ENCODE measurements around the gene SLC39A11.

SLC39A11 gene

DNA sequence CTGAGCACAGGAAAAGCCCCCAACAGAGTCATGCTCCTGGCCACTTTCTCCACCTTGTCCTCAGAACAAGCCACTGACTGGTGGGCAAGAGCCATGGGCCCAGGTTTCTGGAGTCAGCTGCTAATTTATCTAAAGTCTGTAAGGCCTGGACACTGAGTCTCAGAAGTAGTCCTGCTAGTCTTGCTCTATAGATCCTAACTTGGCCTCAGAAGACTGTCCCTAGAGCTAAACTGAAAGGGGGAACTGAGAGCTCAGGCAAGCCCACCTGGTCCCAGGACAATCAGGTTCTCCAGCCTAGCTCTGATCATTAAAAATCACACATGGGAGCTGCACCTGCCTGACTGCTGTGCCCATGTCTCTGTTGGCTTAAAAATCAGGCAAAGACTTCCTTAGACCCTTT is 485.8 kb downstream of the SLC39A11 start:
- TF ChIP-seq, protein P1, sequence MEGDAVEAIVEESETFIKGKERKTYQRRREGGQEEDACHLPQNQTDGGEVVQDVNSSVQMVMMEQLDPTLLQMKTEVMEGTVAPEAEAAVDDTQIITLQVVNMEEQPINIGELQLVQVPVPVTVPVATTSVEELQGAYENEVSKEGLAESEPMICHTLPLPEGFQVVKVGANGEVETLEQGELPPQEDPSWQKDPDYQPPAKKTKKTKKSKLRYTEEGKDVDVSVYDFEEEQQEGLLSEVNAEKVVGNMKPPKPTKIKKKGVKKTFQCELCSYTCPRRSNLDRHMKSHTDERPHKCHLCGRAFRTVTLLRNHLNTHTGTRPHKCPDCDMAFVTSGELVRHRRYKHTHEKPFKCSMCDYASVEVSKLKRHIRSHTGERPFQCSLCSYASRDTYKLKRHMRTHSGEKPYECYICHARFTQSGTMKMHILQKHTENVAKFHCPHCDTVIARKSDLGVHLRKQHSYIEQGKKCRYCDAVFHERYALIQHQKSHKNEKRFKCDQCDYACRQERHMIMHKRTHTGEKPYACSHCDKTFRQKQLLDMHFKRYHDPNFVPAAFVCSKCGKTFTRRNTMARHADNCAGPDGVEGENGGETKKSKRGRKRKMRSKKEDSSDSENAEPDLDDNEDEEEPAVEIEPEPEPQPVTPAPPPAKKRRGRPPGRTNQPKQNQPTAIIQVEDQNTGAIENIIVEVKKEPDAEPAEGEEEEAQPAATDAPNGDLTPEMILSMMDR (conservative IDR thresholded peaks at IDR 0.05; ENCODE audit: low read depth, low read length), result no peak
- H3K4me1 ChIP-seq (ENCODE audit: low read depth, poor library complexity, severe bottlenecking), result peaks cover 39% of the 10 kb centered on the region
- no peaks in the 10 kb centered on the region for H3K36me3 ChIP-seq (ENCODE audit: insufficient read depth)
- no peak overlapping the region for H3K4me3 ChIP-seq (IDR thresholded peaks at IDR 0.05; ENCODE audit: insufficient read depth, low read depth, low read length)
- no peaks in the 10 kb centered on the region for H4K20me1 ChIP-seq (ENCODE audit: insufficient read depth)
- no peaks in the 10 kb centered on the region for H3K27me3 ChIP-seq (ENCODE audit: insufficient read depth, low read depth)
- no peak overlapping the region for H2AFZ ChIP-seq (ENCODE audit: low read depth)
- H3K4me2 ChIP-seq, result no peak overlapping the region
- H3K79me2 ChIP-seq (ENCODE audit: insufficient read depth, low read depth), result 0 out of 2 replicates have a peak, but pooled peaks cover 4% of the 10 kb centered on the region
- no peak overlapping the region for H3K9ac ChIP-seq
- no peak overlapping the region for H3K27ac ChIP-seq

DNA sequence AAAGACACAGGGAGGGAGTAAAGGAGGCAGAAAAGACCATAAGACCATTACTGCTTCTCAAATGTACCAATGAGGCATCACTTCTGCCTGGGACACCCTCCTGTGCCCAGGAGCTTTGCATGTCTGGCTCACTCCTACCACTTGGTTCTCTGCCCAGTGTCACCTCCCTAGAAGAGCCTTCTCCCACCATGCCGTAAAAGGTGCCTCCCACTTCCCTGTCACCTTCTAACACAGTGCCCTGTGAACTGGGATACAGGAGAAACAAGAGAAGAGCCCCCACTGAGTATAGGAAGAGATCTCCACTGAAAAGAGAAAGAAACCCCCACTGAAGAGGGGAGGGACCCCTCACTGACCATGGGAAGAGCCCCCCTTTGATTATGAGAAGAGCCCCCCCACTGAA is 486.9 kb downstream of the SLC39A11 start:
- no peaks in the 10 kb centered on the region for H4K20me1 ChIP-seq (ENCODE audit: insufficient read depth)
- no peak overlapping the region for H2AFZ ChIP-seq (ENCODE audit: low read depth)
- no peak overlapping the region for H3K27ac ChIP-seq
- TF ChIP-seq, protein P1 (conservative IDR thresholded peaks at IDR 0.05; ENCODE audit: low read depth, low read length), result no peak
- no peak overlapping the region for H3K4me3 ChIP-seq (IDR thresholded peaks at IDR 0.05; ENCODE audit: insufficient read depth, low read depth, low read length)
- H3K9ac ChIP-seq, result no peak overlapping the region
- H3K36me3 ChIP-seq (ENCODE audit: insufficient read depth), result no peaks in the 10 kb centered on the region
- H3K4me2 ChIP-seq, result no peak overlapping the region
- peaks cover 46% of the 10 kb centered on the region for H3K4me1 ChIP-seq (ENCODE audit: low read depth, poor library complexity, severe bottlenecking)
- H3K79me2 ChIP-seq (ENCODE audit: insufficient read depth, low read depth), result 0 out of 2 replicates have a peak, but pooled peaks cover 4% of the 10 kb centered on the region
- H3K27me3 ChIP-seq (ENCODE audit: insufficient read depth, low read depth), result no peaks in the 10 kb centered on the region

DNA sequence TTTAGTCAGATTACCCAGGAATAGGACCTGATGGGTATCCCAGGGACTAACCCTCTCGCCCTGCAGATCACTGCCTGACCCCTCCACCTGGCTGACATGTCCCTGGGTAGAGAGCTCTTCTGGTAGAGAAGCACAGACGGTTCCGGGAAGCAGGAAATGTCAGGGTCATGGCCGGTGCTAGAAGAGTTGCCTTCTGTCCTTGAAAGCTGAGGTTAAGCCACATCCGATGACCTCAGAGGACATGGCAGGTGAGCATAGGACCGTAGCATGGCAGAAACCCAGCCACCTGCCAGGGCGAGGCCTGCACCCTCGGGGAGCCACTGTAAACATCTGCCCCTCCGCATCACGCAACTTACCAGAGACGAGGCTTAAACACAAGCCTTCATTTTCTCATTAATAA is 488.0 kb downstream of the SLC39A11 start:
- Histone ChIP-seq H3K36me3 (ENCODE audit: insufficient read depth) (no peaks in the 10 kb centered on the region), H3K4me3 (IDR thresholded peaks at IDR 0.05; ENCODE audit: insufficient read depth, low read depth, low read length) (no peak overlapping the region), H3K4me1 (ENCODE audit: low read depth, poor library complexity, severe bottlenecking) (peaks cover 56% of the 10 kb centered on the region), H3K27me3 (ENCODE audit: insufficient read depth, low read depth) (no peaks in the 10 kb centered on the region), H3K27ac (peak overlapping the region; percentile 56), H2AFZ (ENCODE audit: low read depth) (peak overlapping the region; percentile 20; the same call in 1 of the 2 replicates), H3K4me2 (peak overlapping the region; percentile 52), H4K20me1 (ENCODE audit: insufficient read depth) (no peaks in the 10 kb centered on the region), H3K9ac (0 out of 2 replicates have a peak overlapping the region, but pooled peaks have one; percentile 3), H3K79me2 (ENCODE audit: insufficient read depth, low read depth) (0 out of 2 replicates have a peak, but pooled peaks cover 4% of the 10 kb centered on the region)
- TF ChIP-seq, protein P1 (conservative IDR thresholded peaks at IDR 0.05; ENCODE audit: low read depth, low read length), result no peak

DNA sequence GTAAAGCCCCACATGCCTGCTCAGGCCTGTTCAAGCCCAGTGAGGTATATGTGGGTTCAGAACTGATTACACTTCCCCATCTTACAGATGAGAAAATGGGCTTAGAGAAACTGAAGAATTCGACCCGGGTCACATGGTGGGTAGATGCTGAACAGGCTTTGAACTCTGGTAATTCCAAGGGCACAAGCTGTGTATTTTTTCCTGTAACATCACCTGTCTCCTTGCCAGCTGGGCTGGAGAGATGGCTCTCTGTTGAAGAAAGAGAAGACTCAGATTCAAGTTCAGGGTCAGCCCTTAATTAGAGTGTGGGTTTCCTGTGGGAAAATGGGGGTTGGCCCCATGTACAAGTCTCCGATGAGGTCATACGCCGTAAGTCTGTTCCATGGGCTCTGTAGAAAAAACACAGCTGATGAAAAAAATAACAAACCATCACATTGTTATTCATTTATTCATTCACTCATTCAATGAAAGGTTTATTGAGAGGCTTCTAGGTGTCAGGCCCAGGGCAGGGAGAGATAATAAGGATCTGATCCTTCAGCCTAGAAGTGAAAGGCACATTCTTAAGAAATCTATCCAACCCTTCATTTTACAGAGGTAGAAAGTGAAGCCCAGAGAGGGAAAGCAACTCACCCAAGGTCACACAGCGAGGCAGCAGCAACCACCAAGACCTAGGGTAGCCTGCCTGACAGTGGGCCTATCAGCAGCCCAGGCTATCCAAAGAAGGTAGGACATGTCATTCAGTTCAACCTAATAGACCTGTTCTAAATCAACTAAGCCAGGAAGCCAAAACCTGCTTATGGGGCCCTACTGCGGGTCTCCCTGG is 488.9 kb downstream of the SLC39A11 start:
- H3K27me3 ChIP-seq (ENCODE audit: insufficient read depth, low read depth), result no peaks in the 10 kb centered on the region
- peak overlapping the region; percentile 52 for H3K4me2 ChIP-seq
- H3K36me3 ChIP-seq (ENCODE audit: insufficient read depth), result no peaks in the 10 kb centered on the region
- H2AFZ ChIP-seq (ENCODE audit: low read depth), result peak overlapping the region; percentile 23; the same call in 1 of the 2 replicates
- TF ChIP-seq, protein P1 (conservative IDR thresholded peaks at IDR 0.05; ENCODE audit: low read depth, low read length), result no peak
- no peaks in the 10 kb centered on the region for H4K20me1 ChIP-seq (ENCODE audit: insufficient read depth)
- H3K4me1 ChIP-seq (ENCODE audit: low read depth, poor library complexity, severe bottlenecking), result peaks cover 64% of the 10 kb centered on the region
- no peak overlapping the region for H3K4me3 ChIP-seq (IDR thresholded peaks at IDR 0.05; ENCODE audit: insufficient read depth, low read depth, low read length)
- H3K79me2 ChIP-seq (ENCODE audit: insufficient read depth, low read depth), result 0 out of 2 replicates have a peak, but pooled peaks cover 4% of the 10 kb centered on the region
- H3K9ac ChIP-seq, result peak overlapping the region; percentile 10; the same call in 1 of the 2 replicates
- H3K27ac ChIP-seq, result peak overlapping the region; percentile 56
